OCI-M2 (cell line): ENCODE results near the gene ITPKB.

Experiments used
- DNase-seq: peaks from one replicate; lab custom pipeline; 2025; ENCODE audit not compliant: unreplicated experiment; lab: John Stamatoyannopoulos, UW

The ITPKB gene

GRCh38 chr1:226586116-226586515 lies 153.0 kb downstream of the ITPKB start:
- no peak for DNase-seq

GRCh38 chr1:226584164-226584563 lies 154.9 kb downstream of the ITPKB start:
- DNase-seq = no peak

GRCh38 chr1:226582966-226583365 lies 156.1 kb downstream of the ITPKB start:
- no peak for DNase-seq
